G401 (cell line): ENCODE measurements around the gene ZFP37. TPM values are rescaled to one million over a fixed set of nuclear protein-coding genes. Genes with fewer than 3 reads are reported as not detected.

Experiments used
- DNase-seq: peaks from one replicate; pipeline ENCODE4 v3.0.0-alpha.2; 2015; ENCODE audit warnings: low spot score
- in situ Hi-C: cut with HindIII; loops from 2 replicates; pipeline ENCODE4 v1.10.0; 2016; ENCODE audit warnings: low sequenced_read_pairs, mixed read lengths
- total RNA-seq: library from RNA; depleted of rRNA; stranded (reverse); fragments of >200 nt; shearing (Covaris generic); gene quantifications from 2 replicates; pipeline ENCODE4 v1.2.3, GENCODE V29; 2014; rRNA removed

ZFP37 gene
- total RNA-seq, 1 experiment from 2014 or later: 5.4 TPM

DNA sequence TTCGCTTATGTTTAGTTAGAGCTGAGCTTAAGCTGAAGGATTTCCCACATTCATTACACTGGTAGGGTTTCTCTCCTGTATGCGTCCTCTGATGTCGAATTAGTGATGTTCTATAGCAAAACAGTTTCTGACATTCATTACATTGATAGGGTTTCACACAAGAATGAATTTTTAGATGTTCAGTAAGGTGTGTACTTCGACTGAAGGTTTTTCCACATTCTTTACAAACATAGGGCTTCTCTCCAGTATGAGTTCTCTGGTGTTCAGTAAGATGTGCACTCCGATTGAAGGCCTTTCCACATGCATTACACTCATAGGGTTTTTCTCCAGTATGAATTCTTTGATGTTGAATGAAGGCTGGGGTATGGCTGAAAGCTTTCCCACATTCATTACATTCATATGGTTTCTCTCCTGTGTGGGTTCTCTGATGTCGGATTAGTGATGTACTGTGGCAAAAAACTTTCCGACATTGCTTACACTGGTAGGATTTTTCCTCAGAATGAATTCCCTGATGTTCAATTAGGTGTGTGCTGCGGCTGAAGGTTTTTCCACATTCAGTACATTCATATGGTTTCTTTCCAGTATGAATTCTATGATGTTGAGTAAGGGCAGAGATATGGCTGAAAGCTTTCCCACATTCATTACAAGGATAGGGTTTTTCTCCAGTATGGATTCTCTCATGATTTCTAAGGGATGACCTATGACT is 59.1 kb downstream of the ZFP37 start:
- in situ Hi-C loops: no loop called here
- no peak for DNase-seq

Other genes with a start within 250 kb of the ZFP37 start
- not detected in 2 replicates for gene SLC46A2, start 165.8 kb downstream of the ZFP37 start, total RNA-seq
- gene ZNF883, start 44.5 kb downstream of the ZFP37 start, total RNA-seq: not detected in 2 replicates
- gene SLC31A2, start 94.3 kb upstream of the ZFP37 start, total RNA-seq: 4.4 and 7.0 TPM in 2 replicates
- 6.6 and 7.7 TPM in 2 replicates for gene FKBP15, start 164.6 kb upstream of the ZFP37 start, total RNA-seq
- 18.0 and 24.5 TPM in 2 replicates for gene SLC31A1, start 164.8 kb upstream of the ZFP37 start, total RNA-seq
- 46.5 and 53.3 TPM in 2 replicates for gene CDC26, start 218.8 kb upstream of the ZFP37 start, total RNA-seq
- 51.8 and 52.9 TPM in 2 replicates for gene PRPF4, start 218.9 kb upstream of the ZFP37 start, total RNA-seq
- not detected in 2 replicates for gene RNF183, start 246.7 kb upstream of the ZFP37 start, total RNA-seq